IMR-90 (cell line): ENCODE results near the gene HEATR3. TPM values are rescaled to one million over a fixed set of nuclear protein-coding genes. Genes with fewer than 3 reads are reported as not detected.

Experiments used
- ATAC-seq: fragments of 200-7000 bp; cut with Tn5 transposase; 2 replicates; pipeline ENCODE4 v1.9.1; 2020; ENCODE audit warnings: low read depth, mild to moderate bottlenecking, moderate library complexity
- BruUV-seq: library from RNA; stranded (reverse); fragments of 400-500 nt; replicated peaks from 2 replicates; lab custom pipeline; 2021; lab: Mats Ljungman, UMichigan
- CTCF ChIA-PET: fragments of 300-600 bp; formaldehyde crosslinking; extraction: SDS; loops from one replicate; lab custom pipeline; 2021; ENCODE audit warnings: antibody characterized with exemption; lab: Yijun Ruan, JAX
- POLR2A ChIA-PET: fragments of 300-600 bp; sonication (Branson Sonifier 250); formaldehyde crosslinking; loops from one replicate; lab custom pipeline; 2022; ENCODE audit warnings: antibody characterized with exemption; ENCODE audit not compliant: unreplicated experiment; lab: Charles Lee
- DNase-seq: peaks from one replicate; pipeline ENCODE4 v3.0.0; 2013
- H2AFZ ChIP-seq: replicated peaks from 2 replicates; pipeline ENCODE3; 2013; ENCODE audit warnings: low read length, mild to moderate bottlenecking; ENCODE audit not compliant: poor library complexity
- H2AK5ac ChIP-seq: 2 replicates; pipeline ENCODE4 v1.6.1; 2013; ENCODE audit warnings: low read depth, low read length, inconsistent platforms
- H2AK9ac ChIP-seq: replicated peaks from 2 replicates; pipeline ENCODE3; 2013; ENCODE audit warnings: mild to moderate bottlenecking, low read depth, low read length, moderate library complexity; ENCODE audit not compliant: poor library complexity
- H2BK120ac ChIP-seq: 2 replicates; pipeline ENCODE4 v1.6.1; 2013; ENCODE audit warnings: low read depth, low read length, inconsistent platforms
- H2BK15ac ChIP-seq: 3 replicates; pipeline ENCODE4 v1.6.1; 2013; ENCODE audit warnings: low read depth, low read length, inconsistent platforms
- H2BK20ac ChIP-seq: 2 replicates; pipeline ENCODE4 v1.6.1; 2013; ENCODE audit warnings: low read depth, mild to moderate bottlenecking, inconsistent platforms, low read length, moderate library complexity
- H2BK5ac ChIP-seq: 2 replicates; pipeline ENCODE4 v1.6.1; 2013; ENCODE audit warnings: mild to moderate bottlenecking, low read depth, low read length, inconsistent platforms; ENCODE audit not compliant: poor library complexity, severe bottlenecking
- H3K14ac ChIP-seq: replicated peaks from 2 replicates; pipeline ENCODE4 v1.6.1; 2013; ENCODE audit warnings: low read depth, low read length, inconsistent platforms
- H3K18ac ChIP-seq: 2 replicates; pipeline ENCODE4 v1.6.1; 2013; ENCODE audit warnings: low read depth, low read length, control low read depth
- H3K23ac ChIP-seq: 2 replicates; pipeline ENCODE4 v1.6.1; 2013; ENCODE audit warnings: low read depth, low read length, inconsistent platforms
- H3K27ac ChIP-seq: 2 replicates; pipeline ENCODE4 v1.5.1; 2013; ENCODE audit warnings: mild to moderate bottlenecking, control low read depth, low read length; ENCODE audit not compliant: insufficient read depth
- H3K27me3 ChIP-seq: 2 replicates; pipeline ENCODE4 v1.6.1; 2013; ENCODE audit warnings: low read length; ENCODE audit not compliant: control insufficient read depth, insufficient read depth
- H3K36me3 ChIP-seq: 2 replicates; pipeline ENCODE4 v1.6.1; 2013; ENCODE audit warnings: low read length, mixed read lengths; ENCODE audit not compliant: control insufficient read depth, insufficient read depth
- H3K4ac ChIP-seq: 2 replicates; pipeline ENCODE4 v1.6.1; 2013; ENCODE audit warnings: low read depth, low read length, inconsistent platforms
- H3K4me1 ChIP-seq: 2 replicates; pipeline ENCODE4 v1.6.1; 2013; ENCODE audit warnings: low read length, mixed read lengths; ENCODE audit not compliant: control insufficient read depth, insufficient read depth
- H3K4me2 ChIP-seq: 2 replicates; pipeline ENCODE4 v1.6.1; 2013; ENCODE audit warnings: low read depth, mild to moderate bottlenecking, control low read depth, low read length, moderate library complexity
- H3K4me3 ChIP-seq: 2 replicates; pipeline ENCODE4 v1.5.1; 2013; ENCODE audit warnings: low read depth, mild to moderate bottlenecking, control low read depth, low read length, moderate library complexity; ENCODE audit not compliant: insufficient read depth
- H3K56ac ChIP-seq: 2 replicates; pipeline ENCODE4 v1.6.1; 2013; ENCODE audit warnings: low read length, inconsistent platforms; ENCODE audit not compliant: insufficient read depth; ENCODE audit errors: extremely low read depth
- H3K79me1 ChIP-seq, 2 experiments: 2 replicates each; pipeline ENCODE4 v1.6.1; 2013; ENCODE audit warnings: low read length in 2 of 2, inconsistent platforms in 1 of 2, low read depth in 1 of 2
- H3K9ac ChIP-seq: 2 replicates; pipeline ENCODE4 v1.6.1; 2013; ENCODE audit warnings: low read depth, low read length, control low read depth
- H3K9me1 ChIP-seq: 2 replicates; pipeline ENCODE4 v1.6.1; 2013; ENCODE audit warnings: low read length, inconsistent platforms; ENCODE audit not compliant: insufficient read depth
- H3K9me3 ChIP-seq: 2 replicates; pipeline ENCODE4 v1.6.1; 2013; ENCODE audit warnings: low read length; ENCODE audit not compliant: control insufficient read depth, insufficient read depth
- H4K20me1 ChIP-seq: 2 replicates; pipeline ENCODE4 v1.6.1; 2013; ENCODE audit warnings: low read length, inconsistent platforms; ENCODE audit not compliant: insufficient read depth
- H4K5ac ChIP-seq: 2 replicates; pipeline ENCODE4 v1.6.1; 2013; ENCODE audit warnings: mild to moderate bottlenecking, low read depth, low read length, control low read depth
- H4K8ac ChIP-seq, 2 experiments: 2 replicates each; pipeline ENCODE4 v1.6.1; 2013; ENCODE audit warnings: low read depth in 2 of 2, low read length in 2 of 2, control low read depth in 1 of 2, inconsistent platforms in 1 of 2
- H4K91ac ChIP-seq: 2 replicates; pipeline ENCODE4 v1.6.1; 2013; ENCODE audit warnings: low read depth, low read length, inconsistent platforms; ENCODE audit not compliant: insufficient read depth
- BHLHE40 ChIP-seq: fragments of 150-350 bp; IDR thresholded peaks from 2 replicates; pipeline ENCODE4 v1.6.1; 2016; ENCODE audit warnings: mild to moderate bottlenecking, low read depth, low read length
- WGBS, 2 experiments: methylation state at CpG; one replicate each; pipeline versions ENCODE4 v1.1.5 to v1.1.7; 2013; ENCODE audit warnings: missing lambda C conversion rate in 2 of 2; ENCODE audit not compliant: insufficient read length in 1 of 2; ENCODE audit errors: extremely low coverage in 2 of 2; 5-methylcytosine and 5-hydroxymethylcytosine counted together
- dilution Hi-C: fragments of 300-500 bp; cut with HindIII; formaldehyde crosslinking; loops from one replicate; pipeline ENCODE4 v1.14.3; 2018; ENCODE audit warnings: low sequenced_read_pairs; ENCODE audit not compliant: unreplicated experiment
- in situ Hi-C: fragments of 300-500 bp; cut with MboI; formaldehyde crosslinking; loops from 3 replicates; pipeline ENCODE4 v1.14.3; 2019; ENCODE audit warnings: low sequenced_read_pairs, inconsistent platforms, mixed read lengths
- intact Hi-C: fragments of 100-400 bp; cut with micrococcal nuclease; formaldehyde crosslinking; loops from 2 replicates; pipeline ENCODE4 v1.10.0; 2022
- polyA plus RNA-seq, 3 experiments: library from polyadenylated mRNA; depleted of rRNA; stranded (reverse); fragments of >200 nt; gene quantifications; 2 replicates each; pipeline ENCODE4 v1.2.3, GENCODE V29; 2012; ENCODE audit warnings: low replicate concordance in 1 of 3
- total RNA-seq: library from RNA; depleted of rRNA; stranded (reverse); fragments of >200 nt; gene quantifications from 2 replicates; pipeline ENCODE4 v1.2.3, GENCODE V29; 2012

The HEATR3 gene
- total and polyA plus RNA-seq, 2 of the 4 experiments (the other 2 are of a cell fraction) = 9.4 to 21.1 TPM

- Histone ChIP-seq H2AK5ac (no peak overlapping the region), H3K56ac (no peak overlapping the region), H3K79me1 (no peaks in the 10 kb centered on the region; a peak in 1 of 4 replicates), H2BK5ac (no peak overlapping the region), H3K9me1 (no peaks in the 10 kb centered on the region; the same call in 1 of the 2 replicates), H3K4me1 (no peaks in the 10 kb centered on the region; the same call in 1 of the 2 replicates), H4K5ac (no peak overlapping the region), H3K14ac (no peak overlapping the region), H2BK20ac (no peak overlapping the region), H3K18ac (no peak overlapping the region), H3K4ac (no peak overlapping the region), H2AFZ (no peak overlapping the region), H2BK120ac (no peak overlapping the region), H3K27ac (no peak overlapping the region), H3K9ac (no peak overlapping the region), H4K91ac (no peak overlapping the region), H3K36me3 (peaks cover 30% of the 10 kb centered on the region), H2AK9ac (no peak overlapping the region), H3K4me2 (no peak overlapping the region), H4K8ac (no peak overlapping the region), H2BK15ac (no peak overlapping the region), H3K4me3 (no peak overlapping the region), H4K20me1 (no peaks in the 10 kb centered on the region), H3K23ac (no peak overlapping the region), H3K27me3 (no peaks in the 10 kb centered on the region), H3K9me3 (no peaks in the 10 kb centered on the region)
- no peak for DNase-seq
- WGBS, 2 experiments = no CpG with 5 or more reads among the region's 6 CpGs
- TF ChIP-seq BHLHE40 = no peak
- intact Hi-C loops (no loop called here), dilution Hi-C loops (no loop called here), in situ Hi-C loops (loop anchor here (25.0 kb wide), 1 partner anchor 262 kb away; the partner anchor contains the start of gene BRD7)
- POLR2A ChIA-PET = no interaction called here
- BruUV-seq = no TSS peak
- CTCF ChIA-PET = no interaction called here
- ATAC-seq = no peak
Observed at GRCh38 chr16:50099957-50100648, 34.3 kb downstream of the HEATR3 start.
